ENCODE data around the gene CDK16. TPM values are rescaled to one million over a fixed set of nuclear protein-coding genes. Genes with fewer than 3 reads are reported as not detected.

The CDK16 gene
- total RNA-seq, 1 donor from 2014 or later: 59.2 TPM

DNA sequence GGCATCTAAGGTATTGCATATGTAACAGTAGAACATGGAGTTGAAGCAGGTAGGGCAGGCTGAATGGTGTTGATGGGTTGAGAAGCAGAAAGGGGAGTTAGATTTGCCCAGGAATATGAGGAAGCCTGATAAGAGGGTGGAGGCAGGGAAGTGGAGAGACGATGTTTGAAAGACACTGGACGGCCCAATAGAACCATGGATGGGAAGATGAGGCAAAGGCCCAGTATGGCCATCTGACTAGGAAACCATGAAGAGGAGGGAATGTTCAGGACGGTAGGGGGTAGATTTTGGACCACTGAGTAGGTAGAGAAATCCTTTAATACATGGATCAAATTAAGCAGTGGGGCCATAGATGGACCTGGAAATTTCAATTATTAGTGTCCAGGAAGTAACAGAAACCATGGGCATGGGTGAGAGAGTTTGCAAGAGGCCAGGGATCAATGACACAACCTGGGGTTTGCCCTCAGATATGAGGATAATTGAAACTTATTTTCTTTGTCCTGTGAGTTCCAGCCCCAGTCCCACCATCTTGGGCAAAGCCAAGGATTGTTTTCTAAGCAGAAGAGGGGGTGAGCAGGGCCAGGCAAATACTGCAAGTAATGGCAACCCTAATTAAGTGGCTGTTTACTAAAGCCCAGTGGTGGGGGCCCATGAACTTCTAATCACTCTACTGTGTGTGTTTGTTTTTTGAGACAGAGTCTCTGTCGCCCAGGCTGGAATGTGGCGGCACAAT, 11.8 kb downstream of the CDK16 start:
- TF ChIP-seq, protein P1, sequence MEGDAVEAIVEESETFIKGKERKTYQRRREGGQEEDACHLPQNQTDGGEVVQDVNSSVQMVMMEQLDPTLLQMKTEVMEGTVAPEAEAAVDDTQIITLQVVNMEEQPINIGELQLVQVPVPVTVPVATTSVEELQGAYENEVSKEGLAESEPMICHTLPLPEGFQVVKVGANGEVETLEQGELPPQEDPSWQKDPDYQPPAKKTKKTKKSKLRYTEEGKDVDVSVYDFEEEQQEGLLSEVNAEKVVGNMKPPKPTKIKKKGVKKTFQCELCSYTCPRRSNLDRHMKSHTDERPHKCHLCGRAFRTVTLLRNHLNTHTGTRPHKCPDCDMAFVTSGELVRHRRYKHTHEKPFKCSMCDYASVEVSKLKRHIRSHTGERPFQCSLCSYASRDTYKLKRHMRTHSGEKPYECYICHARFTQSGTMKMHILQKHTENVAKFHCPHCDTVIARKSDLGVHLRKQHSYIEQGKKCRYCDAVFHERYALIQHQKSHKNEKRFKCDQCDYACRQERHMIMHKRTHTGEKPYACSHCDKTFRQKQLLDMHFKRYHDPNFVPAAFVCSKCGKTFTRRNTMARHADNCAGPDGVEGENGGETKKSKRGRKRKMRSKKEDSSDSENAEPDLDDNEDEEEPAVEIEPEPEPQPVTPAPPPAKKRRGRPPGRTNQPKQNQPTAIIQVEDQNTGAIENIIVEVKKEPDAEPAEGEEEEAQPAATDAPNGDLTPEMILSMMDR (IDR thresholded peaks at IDR 0.05): no peak
- H3K27me3 ChIP-seq (ENCODE audit: low read depth): no peaks in the 10 kb centered on the region
- intact Hi-C loops (cut with DNase I): no loop called here
- H3K36me3 ChIP-seq: peaks cover 36% of the 10 kb centered on the region
- no peaks in the 10 kb centered on the region for H3K9me3 ChIP-seq
- no peak overlapping the region for H3K4me3 ChIP-seq
- no peak overlapping the region for H3K27ac ChIP-seq
- DNase-seq (no peak), ATAC-seq (no peak)
- peaks cover 16% of the 10 kb centered on the region for H3K4me1 ChIP-seq

DNA sequence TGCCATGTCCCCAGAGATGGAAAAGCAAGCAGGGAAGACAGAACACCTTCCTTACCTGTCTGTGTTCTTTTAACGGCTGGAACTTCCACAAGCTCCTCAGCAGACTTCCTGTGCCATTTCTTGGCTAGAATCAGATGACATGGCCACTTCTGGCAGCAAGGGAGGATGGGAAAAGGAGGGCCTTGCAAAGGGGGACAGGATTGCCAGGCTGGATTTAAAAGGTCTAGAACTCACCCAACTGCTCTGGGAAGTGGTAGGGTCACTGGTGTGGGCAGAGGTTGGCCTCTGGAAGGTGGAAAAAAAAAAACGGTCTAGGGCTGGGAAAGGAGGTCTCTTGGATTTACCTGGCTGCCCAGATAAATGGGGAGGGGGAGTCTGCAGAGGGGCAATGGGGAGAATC, 12.7 kb downstream of the CDK16 start:
- TF ChIP-seq, protein P1 (IDR thresholded peaks at IDR 0.05): no peak
- no peak for ATAC-seq
- peaks cover 27% of the 10 kb centered on the region for H3K36me3 ChIP-seq
- no peak overlapping the region for H3K4me3 ChIP-seq
- H3K9me3 ChIP-seq: no peaks in the 10 kb centered on the region
- peaks cover 16% of the 10 kb centered on the region for H3K4me1 ChIP-seq
- no peak overlapping the region for H3K27ac ChIP-seq
- intact Hi-C loops (cut with DNase I): no loop called here
- no peak for DNase-seq
- no peaks in the 10 kb centered on the region for H3K27me3 ChIP-seq (ENCODE audit: low read depth)

DNA sequence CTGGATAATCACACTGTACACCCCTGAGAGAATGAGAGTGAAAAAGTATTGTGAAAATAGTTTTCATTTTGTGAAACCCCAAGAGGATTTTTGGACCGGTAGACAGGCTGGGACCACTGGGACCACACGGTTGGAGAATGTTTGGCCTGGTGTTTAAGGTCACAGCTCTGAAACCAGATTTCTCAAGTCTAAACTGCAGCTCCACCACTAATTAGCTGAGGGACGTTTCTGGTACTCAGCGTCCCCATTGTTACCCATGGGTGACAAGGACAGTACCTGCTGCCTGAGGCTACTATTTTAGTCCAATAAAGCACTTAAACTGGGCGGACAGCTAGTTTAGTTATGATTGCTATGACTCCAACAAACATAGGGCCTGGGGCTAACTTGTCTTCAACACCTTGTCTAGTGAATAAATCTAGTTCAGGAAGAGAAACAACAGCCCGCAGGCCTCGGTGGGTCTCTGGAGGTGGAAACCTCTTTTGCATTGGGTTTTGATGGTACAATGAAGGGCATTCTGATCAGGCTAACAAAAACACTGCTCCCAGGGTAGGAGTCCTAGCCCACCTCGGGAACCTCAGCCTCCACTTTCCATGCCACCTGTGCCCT, 13.8 kb downstream of the CDK16 start:
- peaks cover 16% of the 10 kb centered on the region for H3K4me1 ChIP-seq
- no peaks in the 10 kb centered on the region for H3K9me3 ChIP-seq
- no peaks in the 10 kb centered on the region for H3K27me3 ChIP-seq (ENCODE audit: low read depth)
- TF ChIP-seq, protein P1 (IDR thresholded peaks at IDR 0.05): no peak
- ATAC-seq (no peak), DNase-seq (no peak)
- peak overlapping the region; percentile 96 for H3K27ac ChIP-seq
- intact Hi-C loops (cut with DNase I): no loop called here
- peak overlapping the region; percentile 60 for H3K4me3 ChIP-seq
- peaks cover 16% of the 10 kb centered on the region for H3K36me3 ChIP-seq

DNA sequence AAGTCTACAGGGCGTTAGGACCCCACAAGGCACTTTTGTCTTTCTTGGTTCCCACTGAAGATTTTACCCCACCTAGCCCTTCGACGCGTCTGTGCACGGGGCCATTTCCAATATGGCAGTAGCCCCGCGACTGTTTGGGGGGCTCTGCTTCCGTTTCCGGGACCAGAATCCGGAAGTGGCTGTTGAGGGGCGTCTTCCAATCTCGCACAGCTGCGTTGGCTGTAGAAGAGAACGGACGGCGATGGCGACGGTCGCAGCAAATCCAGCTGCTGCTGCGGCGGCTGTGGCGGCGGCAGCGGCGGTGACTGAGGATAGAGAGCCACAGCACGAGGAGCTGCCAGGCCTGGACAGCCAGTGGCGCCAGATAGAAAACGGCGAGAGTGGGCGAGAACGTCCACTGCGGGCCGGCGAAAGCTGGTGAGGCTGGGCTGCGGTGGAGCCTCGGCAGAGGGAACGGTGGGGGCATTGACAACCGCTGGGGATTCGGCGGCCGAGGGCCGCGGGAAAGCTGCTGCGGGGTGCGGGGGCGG, 14.4 kb downstream of the CDK16 start, which contains the start of gene USP11:
Gene USP11 (plus strand): TSS at position 207 of the 530 bp plus-strand sequence. CDS start 35 bp downstream, at position 242.
- H3K36me3 ChIP-seq: peaks cover 10% of the 10 kb centered on the region
- DNase-seq (no peak), ATAC-seq (peak; percentile 39 to 66)
- H3K27ac ChIP-seq: peak within 1 kb of the TSS; percentile 96
- TF ChIP-seq, protein P1 (IDR thresholded peaks at IDR 0.05): no peak
- no peaks in the 10 kb centered on the region for H3K9me3 ChIP-seq
- H3K4me1 ChIP-seq: peaks cover 16% of the 10 kb centered on the region
- peak within 1 kb of the TSS; percentile 60 for H3K4me3 ChIP-seq
- no peaks in the 10 kb centered on the region for H3K27me3 ChIP-seq (ENCODE audit: low read depth)
- intact Hi-C loops (cut with DNase I): no loop called here

DNA sequence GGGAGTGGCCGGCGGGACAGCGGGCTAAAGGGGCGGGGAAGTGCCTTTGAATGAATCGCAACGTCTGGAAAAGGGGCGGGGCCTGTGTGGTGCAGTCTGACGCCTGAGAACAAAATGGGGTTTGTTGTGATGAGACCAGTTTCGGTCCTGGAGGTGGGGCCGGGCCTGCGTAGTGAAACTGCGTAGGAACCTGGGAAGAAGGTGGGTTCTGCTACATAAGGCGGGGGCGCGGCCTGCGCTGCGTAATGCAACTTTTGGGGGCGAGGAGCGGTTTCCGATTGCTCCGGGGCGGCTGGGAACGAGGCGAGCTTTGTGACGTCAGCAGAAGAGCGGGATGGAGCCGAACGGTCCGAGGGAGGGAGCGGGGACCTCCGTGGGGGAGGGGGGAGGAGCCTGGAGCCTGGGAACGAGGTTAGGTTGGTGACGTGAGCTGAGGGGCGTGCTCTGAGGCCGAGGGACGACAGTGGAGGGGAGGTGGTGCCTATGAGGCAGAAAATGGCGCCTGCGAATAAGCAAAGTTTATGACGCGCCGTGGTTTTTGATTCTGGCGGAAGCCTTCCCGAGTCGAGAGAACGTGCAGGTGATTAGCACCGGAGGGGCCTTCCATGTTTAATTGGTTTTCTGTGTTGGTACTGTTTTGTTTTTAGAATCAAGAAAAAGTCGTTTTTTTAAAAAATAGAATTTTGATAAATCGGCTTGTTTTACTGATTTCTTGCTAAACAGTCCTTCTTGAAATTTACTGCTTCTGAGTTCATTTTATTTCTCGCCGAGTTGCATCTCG, 15.0 kb downstream of the CDK16 start:
- DNase-seq (peak; percentile 96), ATAC-seq (peak; percentile 94 to 98)
- Histone ChIP-seq H3K4me3 (peak overlapping the region; percentile 60), H3K27ac (peak overlapping the region; percentile 96), H3K9me3 (no peaks in the 10 kb centered on the region), H3K36me3 (peaks cover 4% of the 10 kb centered on the region), H3K27me3 (ENCODE audit: low read depth) (no peaks in the 10 kb centered on the region), H3K4me1 (peaks cover 16% of the 10 kb centered on the region)
- TF ChIP-seq, protein P1 (IDR thresholded peaks at IDR 0.05): no peak
- intact Hi-C loops (cut with DNase I): no loop called here
